NK-92 treated with Interleukin-12 subunit alpha and Interleukin-12 subunit beta, amount 100 ng/mL, for 24 hours (cell line): ENCODE measurements around the gene ALG14.
"Not testable (repeated sequence)": the region's sequence is repeated elsewhere in the genome, so short reads cannot be mapped to it uniquely, and the experiment has no call there.

Experiments
- DNase-seq: peaks from one replicate; lab custom pipeline; 2025; lab: John Stamatoyannopoulos, UW

The ALG14 gene, protein sequence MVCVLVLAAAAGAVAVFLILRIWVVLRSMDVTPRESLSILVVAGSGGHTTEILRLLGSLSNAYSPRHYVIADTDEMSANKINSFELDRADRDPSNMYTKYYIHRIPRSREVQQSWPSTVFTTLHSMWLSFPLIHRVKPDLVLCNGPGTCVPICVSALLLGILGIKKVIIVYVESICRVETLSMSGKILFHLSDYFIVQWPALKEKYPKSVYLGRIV

DNA sequence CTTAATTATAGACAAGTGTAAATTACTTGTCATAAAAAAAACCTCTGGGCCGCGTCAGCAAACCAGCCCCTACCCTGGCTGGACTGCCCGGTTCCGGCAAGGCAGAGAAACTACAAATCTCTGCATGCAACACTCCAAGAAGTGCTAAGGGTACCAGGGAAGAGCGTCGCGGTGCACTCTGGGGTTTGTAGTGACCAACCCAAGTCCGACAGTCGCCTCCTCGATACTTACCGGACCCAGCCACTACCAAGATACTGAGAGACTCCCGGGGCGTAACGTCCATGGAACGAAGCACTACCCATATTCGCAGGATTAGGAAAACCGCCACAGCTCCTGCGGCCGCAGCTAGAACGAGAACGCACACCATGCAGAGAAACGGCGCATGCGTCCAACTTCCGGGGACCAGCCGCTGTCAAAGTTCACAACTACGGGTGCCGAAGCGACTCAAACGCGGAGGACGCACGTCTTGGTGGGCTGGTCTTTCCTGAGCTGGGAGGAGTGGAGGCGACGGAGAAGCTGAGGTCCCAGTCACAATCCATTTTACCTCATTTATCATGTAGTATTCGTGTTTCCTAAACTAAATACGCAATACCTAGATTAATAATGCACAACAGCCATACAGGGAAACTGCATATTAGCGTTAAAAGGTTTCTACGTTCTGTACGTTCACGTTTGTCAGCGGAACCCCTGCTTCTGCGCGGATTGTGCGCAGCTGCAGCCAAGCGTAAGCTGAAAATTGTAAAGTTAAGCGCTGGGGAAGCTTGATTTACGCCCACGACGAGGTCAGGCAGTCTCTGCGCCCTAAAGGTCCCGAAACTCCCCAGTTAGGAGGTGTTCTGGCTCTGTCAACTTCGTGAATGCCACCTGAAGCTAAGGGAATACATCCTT, at the start of gene ALG14:
Gene ALG14 (minus strand): TSS at position 420 of the 888 bp plus-strand sequence. CDS start 53 bp downstream, at position 367.
- DNase-seq, result peak; percentile 85

DNA sequence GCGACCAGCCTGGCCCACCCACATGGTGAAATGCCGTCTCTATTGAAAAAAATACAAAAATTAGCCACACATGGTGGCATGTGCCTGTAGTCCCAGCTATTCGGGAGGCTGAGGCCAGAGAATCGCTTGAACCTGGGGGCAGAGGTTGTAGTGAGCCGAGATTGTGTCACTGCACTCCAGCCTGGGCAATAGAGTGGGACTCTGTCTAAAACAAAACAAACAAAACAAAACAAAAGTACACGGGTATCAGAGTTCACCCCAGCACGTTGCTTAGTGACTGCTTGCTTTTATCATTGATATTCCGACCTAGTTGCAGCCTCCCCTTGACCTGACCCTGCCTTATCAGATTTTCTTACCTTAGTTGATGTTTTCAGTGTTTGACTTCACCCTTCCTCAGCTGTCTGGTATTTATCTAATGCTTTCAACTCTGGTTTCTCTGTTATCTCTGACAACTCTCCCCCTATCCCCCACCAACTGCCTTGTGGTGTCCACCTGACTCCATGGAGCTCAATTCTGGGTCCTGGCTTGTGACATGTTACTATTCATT, 49.5 kb upstream of the ALG14 start:
- no peak for DNase-seq

DNA sequence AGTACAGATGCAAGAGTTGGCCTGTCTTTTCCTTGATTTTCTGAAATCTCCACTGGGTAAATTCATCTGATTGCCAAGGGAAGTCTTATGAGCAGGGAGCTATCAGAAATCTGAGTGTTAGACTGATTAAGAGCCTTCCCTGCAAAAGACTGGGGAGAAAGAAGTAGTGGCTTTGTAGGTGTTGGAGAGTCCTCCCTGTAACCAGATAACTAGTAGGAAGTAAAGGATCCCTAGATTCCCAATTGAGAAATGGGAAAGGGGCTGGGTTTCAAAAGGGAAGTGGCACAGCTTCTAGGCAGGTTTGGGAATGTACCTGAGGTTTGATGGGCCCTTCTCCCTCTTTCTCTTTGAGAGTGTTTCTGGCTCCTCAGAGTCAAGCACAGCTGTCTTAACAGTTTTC, 46.5 kb upstream of the ALG14 start:
- DNase-seq, result no peak

DNA sequence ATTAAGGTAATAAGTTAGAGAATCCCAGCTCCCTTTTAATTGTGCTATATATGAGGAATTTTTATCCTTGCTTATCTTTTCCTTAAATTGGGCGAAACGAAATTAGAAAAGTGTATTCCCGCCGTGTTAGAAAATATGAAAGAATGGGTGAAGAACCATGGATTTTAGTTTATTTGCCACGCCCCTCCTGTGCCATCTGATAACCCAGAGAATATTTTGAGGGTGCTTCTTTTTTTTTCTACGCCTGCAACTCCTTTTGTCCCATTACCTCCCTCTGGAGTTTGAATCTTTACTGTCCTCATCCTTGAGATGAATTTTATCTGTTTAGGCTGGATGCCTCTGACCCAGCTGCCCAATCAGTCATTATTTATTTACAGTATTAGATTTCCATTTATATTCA, 46.0 kb upstream of the ALG14 start:
- DNase-seq, result no peak

DNA sequence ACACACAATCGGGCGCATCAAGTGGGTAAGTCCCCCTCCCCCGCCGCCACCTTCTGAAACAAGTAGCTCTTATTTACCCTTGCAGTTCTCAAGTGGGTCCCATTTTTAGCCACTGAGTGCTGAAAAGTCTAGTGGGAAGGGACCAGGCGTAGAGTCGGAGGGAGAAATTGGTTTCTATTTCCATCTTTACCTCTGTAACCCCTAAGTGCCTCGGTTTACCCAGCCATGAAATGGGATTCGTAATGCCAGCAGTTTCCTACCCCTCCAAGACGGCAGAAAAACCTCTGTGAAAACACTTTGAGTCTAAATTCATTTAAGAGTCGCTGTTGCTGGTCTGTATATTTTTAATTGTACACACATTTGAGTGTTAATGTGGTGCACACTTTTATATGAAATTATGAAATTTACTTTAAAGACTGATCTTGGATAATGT, 45.3 kb upstream of the ALG14 start:
- no peak for DNase-seq

DNA sequence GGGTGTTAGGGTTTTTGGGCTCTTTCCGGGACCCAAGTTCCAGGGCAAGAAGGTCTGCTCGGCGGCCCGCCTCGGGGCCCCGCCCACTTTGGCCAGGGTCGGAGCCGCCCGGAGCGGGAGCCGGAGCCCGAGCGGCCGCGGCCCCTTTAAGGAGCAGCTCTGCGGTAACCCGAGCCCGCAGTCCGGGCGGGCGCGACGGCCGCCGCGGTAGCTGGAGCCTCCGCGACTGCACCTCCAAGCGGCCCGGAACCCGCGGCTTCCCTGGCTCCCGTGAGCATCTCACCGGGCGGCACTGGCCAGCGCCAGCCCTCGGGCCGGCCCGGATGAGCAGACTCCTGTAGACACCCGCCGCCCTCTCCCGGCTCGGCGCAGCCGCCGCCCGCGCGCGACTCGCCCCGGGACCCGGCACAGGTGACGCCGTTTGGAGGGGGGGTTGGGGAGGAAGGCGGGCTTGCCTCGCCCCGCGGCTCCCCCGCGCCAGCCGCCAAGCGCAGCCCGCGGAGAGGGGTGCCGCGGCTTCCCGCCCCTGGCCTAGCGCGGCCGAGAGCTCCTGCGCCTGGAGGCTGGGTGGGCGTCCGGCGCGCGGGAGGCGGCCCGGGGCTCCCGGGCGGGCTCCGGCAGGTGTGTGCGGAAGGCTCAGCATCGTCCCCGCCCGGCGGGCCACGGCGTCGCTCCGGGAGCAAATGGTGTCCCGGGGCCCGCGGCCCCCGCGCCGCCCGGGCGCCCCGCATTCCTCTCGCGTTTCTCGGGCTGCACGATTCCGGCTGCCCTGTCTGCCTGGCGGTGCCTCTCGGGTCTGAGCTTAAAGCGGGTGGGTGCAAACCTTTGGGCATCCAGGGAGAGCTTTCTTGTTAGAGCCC, 44.7 kb upstream of the ALG14 start, which contains the start of gene TLCD4:
Gene TLCD4 (plus strand): TSS at position 149 of the 860 bp plus-strand sequence. CDS start 26,547 bp downstream, outside the sequence.
- no peak for DNase-seq

DNA sequence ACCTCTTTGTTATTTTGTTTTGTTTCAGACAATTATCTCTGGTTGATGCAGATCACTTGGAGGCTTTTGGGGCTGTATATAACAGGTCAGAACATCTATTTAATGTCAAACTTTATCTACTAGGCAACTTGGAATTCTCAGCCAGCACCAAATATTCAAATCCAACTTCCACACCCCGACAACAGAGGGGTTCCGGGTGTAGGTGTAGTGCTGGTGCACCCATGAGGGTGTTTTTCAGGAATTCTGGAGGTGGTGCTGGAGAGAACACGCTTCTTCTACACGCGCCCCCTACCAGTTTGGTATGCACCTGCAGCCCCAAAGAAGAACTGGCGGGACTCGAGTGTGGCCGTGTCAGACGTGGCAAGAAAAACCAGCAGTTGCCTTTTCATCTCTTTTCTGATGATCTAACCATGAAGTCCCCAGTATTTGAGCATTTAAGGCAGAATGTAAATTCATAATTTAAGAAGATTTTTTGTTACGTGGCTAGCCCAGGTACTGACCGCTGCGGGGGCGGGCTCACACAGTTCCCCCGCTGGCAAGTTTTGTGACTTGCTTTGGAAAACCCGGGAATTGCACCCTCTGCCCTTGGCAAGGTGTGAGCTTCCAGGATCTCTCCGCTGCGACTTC, 43.9 kb upstream of the ALG14 start:
- DNase-seq, result no peak

DNA sequence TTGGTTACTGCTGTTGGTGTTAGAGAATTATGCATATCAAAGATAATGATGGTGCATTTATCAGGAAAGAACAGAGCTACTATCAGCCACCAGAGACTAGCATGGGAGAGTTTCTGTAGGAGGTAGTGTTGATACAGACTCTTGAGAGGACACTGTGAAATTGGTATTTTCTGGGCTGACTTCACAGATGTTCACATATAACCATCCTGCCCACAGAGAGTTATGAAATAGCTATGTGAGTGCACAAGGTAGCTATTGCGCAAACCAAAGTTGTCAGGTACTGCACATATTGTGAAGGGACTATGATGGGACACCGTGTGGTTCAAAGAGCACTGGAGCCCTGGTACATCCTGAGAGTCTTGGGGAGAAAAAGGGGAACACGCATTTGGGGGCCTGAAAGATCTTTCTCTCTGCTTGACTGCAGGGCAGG, 43.0 kb upstream of the ALG14 start:
- no peak for DNase-seq

DNA sequence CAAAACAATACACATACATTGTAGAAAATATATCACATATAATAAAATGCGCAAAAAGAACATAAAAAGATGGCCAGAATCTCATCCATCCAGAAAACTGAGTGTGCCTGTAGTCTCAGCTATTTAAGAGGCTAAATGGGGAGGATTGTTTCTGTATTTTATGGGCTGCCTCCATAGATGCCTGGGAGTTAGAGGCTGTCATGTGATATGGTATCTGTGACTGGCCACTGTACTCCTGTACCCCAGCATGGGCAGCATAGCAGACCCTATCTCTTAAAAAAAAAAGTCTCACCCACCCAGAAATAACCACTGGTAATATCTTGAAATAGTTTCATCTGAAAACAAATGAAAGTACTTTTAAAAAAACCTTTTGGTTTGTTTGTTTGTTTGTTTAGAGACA, 40.9 kb upstream of the ALG14 start:
- DNase-seq, result no peak

DNA sequence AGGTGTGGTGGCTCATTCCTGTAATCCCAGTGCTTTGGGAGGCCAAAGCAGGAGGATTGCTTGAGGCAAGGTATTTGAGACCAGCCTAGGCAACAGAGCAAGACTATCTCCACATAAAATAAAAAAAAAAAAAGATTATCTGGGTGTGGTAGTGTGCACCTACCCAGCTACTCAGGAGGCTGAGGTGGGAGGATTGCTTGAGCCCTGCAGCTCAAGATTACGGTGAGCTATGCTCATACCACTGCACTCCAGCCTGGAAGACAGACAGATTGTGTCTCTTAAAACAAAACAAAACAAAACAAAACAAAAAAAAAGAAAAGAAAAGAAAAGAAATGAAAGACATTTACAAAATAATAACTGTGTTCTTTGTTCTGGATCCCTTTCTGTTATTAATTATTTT, 38.3 kb upstream of the ALG14 start:
- DNase-seq, result no peak

DNA sequence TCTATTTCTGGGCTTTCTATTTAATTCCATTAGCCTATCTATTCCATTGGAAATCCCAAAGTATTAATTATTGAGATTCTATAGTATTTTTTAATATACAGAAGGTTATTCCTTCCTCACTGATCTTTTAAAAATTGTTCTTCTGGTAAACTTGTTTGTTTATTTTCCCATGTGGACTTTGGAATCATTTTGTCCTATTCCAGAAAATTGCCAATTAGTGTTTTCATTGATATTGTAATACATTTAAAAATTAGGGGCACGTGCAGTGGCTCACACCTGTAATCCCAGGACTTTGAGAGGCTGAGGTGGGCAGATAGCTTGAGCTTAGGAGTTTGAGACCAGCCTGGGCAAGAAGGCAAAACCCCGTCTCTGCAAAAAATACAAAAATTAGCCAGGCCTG, 36.0 kb upstream of the ALG14 start:
- DNase-seq, result no peak

DNA sequence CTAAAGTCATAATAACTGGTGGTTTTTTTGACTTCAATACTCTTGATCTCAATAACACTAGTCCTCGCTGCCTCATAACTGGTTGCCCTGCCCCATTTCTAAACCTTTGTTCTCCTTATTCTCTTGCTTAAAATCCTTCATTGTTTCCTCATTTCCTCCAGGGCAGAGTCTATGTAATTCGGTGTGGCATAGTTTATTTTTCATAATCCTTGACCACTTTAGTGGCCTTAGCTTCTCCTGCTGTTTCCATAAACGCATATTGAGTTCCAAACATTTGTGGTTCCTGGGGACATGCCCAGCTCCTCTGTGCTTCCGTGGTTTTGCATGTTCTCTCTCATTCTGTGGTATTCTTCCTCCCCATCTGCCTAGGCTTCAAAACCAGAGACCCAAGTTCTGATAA, 25.4 kb upstream of the ALG14 start:
- DNase-seq, result no peak

DNA sequence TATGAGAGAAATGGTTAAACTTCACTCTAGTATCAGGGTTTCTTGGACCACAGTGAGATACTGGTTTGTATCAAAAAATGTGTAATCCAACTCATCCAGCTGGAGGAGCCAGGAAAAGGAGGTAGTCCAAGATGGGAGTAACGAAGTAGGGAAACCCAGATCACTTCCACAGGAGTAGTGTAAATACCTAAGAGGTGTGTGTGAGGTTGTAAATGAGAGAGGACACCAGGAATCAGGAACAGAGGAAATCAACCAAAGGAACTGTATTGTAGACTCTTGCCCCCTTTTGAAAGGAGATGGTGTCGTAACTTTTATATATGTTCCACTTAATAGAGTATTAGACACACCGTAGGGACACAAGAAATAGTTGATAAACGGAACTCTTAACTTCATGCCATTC, 24.7 kb upstream of the ALG14 start:
- no peak for DNase-seq

DNA sequence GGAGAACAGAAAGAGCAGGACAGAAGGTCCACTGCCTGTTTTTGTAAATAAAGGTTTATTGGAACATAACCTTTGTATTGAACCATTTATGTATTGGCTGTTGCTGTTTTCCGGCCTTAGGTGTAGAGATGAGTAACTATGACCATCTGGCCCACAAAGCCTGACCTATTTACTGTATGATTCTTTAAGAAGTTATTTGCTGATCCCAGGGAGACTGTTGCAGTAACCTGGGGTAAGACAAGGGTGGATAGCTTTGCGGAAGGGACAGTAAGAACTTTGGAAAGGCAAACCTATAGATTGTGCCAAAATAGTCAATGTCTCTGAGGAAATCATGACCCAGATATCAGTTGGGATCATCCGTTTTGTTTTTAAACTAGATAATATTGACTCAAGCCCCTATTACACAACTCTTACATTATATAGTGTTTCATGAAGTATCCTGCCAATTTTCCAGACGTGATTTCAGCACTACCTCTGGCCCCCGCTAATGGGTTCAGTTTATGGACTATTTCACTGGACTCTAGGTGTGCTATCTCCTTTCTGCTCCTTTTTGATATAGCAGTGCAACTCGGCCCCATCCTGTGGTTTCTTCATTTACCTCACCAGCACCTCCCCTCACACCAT, 23.6 kb upstream of the ALG14 start:
- DNase-seq, result no peak

DNA sequence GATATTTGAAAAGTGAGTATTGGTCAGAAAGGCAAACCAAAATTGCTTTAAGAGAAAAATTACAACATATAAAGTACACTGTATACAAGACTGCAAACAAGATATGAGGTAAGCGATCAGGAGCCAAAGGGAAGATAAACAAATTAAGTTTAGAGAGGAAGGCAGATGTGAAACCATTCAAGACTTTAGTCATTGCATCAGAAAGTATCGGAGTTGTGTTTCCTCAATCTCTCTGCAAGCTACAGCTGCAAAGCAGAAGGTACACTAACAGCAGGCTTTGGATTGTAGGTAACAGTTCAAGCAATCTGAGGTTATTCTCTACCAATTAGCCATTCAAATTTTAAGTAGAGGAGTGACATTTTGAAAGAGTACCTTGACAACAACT, 23.1 kb upstream of the ALG14 start:
- DNase-seq, result no peak

DNA sequence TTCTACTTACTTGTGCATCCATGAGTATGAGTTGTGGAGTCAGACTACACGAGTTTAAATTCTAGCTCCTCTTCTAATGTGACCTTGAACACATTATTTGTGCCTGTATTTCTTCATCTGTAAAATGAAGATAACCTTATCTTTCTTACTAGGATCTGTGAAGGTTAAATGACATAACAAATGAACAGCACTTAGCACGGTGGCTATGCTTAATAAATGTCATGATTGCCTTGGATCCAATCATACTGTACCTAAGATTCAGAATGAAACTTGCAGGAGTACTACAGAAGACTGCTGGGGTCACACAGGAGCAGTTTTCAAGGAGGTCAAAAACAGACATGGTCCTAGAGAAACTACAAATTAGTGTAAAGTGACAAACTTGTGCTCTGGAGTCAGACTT, 22.2 kb upstream of the ALG14 start:
- no peak for DNase-seq

DNA sequence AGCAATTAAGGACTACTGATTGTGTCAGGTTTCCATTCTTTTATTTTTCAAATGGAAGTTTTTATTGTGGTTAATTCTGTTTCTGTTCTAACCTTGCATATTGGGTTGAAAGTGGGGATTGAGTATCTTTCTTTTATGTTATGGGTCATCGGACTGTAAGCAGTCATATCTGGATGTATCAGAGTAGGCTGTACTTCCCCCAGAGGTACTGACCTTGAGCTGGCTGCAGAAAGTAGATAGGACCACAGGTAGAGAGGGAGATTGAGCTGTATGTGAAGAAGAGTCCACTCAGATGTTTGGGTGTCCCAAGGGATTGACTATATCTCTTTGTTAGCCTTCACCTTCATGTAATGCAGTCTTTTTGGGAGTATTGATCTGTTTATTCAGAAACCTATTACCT, 20.5 kb upstream of the ALG14 start:
- no peak for DNase-seq

DNA sequence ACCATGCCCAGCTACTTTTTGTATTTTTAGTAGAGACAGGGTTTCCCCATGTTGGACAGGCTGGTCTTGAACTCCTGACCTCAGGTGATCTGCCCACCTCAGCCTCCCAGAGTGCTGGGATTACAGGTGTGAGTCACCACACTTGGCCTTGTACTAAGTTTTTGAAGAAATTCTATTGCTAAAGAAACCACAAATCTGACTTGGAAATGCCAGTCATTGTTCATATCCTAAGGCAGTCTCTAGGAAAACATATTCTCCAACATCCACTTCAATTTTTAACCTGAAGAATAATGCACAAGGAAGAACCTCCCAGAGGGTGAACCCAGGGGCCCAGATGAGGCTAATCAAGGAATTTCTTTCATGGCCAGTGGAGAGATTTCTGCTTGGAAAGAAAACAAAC, 20.1 kb upstream of the ALG14 start:
- not testable (repeated sequence) for DNase-seq

DNA sequence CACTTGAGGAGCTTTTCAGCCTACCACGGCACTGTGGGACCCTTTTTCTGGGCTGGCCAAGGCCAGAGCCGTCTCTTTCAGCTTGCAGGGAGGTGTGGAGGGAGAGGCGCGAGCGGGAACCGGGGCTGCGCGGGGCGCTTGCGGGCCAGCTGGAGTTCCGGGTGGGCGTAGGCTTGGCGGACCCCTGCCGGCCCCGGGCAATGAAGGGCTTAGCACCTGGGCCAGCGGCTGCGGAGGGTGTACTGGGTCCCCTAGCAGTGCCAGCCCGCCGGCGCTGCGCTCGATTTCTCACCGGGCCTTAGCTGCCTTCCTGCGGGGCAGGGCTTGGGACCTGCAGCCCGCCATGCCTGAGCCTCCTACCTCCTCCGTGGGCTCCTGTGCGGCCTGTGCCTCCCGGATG, 18.5 kb upstream of the ALG14 start:
- not testable (repeated sequence) for DNase-seq

DNA sequence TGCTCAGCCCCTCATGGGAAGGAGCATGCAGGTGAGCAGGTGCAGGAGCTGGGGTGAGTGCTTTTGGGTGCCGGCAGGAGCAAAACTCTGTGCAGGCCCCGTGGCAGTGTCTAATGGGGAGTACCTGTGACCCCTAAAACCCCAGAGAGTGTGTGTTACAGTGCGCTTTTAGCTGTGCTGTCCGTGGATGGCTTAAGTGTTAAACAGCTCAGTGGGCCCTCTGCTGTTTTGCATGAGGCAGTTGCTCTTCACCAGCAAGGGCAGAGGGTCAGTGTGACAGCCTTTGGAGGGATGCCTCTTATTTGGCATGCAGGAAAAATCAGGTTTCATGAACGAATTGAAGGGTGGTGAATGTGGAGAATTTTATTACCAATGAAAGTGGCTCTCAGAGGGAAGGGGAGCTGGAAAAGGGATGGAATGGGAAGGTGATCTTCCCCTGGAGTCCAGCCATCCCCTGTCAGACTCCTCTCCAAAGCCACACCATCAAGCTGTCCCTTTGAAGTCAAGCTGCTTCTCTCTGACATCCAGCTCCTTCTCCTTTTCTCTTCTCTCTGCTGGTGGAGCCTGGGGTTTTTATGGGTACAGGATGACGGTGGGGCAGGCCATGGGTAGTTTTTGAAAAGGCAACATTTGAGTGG, 17.0 kb upstream of the ALG14 start:
- no peak for DNase-seq

DNA sequence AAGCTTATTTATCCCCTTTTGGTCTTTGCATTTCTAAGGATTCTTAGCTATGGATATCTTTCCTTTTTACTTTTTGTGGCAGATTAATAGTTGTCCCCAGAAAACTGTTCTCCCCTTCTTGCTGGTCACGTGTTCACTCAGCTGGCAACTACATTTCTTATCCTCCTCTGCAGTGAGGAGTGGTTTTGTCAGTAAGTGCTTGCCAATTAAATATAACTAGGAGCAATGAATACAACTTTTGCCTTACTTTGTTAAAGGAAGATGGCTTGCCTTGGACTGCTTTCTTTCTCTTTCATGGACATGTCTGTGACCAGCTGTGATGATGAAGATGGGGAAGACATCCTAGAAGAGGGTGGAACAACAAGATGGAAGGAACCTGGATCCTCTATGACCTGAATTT, 15.6 kb upstream of the ALG14 start:
- no peak for DNase-seq
